GM18520 (cell line): ENCODE measurements around the gene LDLRAD4.

ENCODE experiments used
- ATAC-seq: cut with Tn5 transposase; IDR thresholded peaks from one replicate; pipeline ENCODE4 v1.9.1; 2021; ENCODE audit not compliant: unreplicated experiment

Gene LDLRAD4

GRCh38 chr18:13420969-13421686, 202.6 kb downstream of the LDLRAD4 start:
- no peak for ATAC-seq

- ATAC-seq = no peak
Measured at GRCh38 chr18:13422541-13423147, 204.1 kb downstream of the LDLRAD4 start.

- ATAC-seq = no peak
Measured at GRCh38 chr18:13423352-13423751, 204.8 kb downstream of the LDLRAD4 start.

- ATAC-seq = no peak
Measured at GRCh38 chr18:13424363-13424762, 205.8 kb downstream of the LDLRAD4 start.

GRCh38 chr18:13425357-13426091, 207.0 kb downstream of the LDLRAD4 start:
- no peak for ATAC-seq

- ATAC-seq = no peak
Measured at GRCh38 chr18:13427354-13427753, 208.8 kb downstream of the LDLRAD4 start.

GRCh38 chr18:13428319-13428718, 209.8 kb downstream of the LDLRAD4 start:
- ATAC-seq = no peak

- no peak for ATAC-seq
Measured at GRCh38 chr18:13429016-13429415, 210.5 kb downstream of the LDLRAD4 start.

GRCh38 chr18:13429884-13430510, 211.4 kb downstream of the LDLRAD4 start:
- ATAC-seq = no peak

GRCh38 chr18:13430663-13431062, 212.1 kb downstream of the LDLRAD4 start:
- no peak for ATAC-seq

- ATAC-seq = no peak
Measured at GRCh38 chr18:13431886-13432285, 213.3 kb downstream of the LDLRAD4 start.

- ATAC-seq = no peak
Measured at GRCh38 chr18:13433125-13433524, 214.6 kb downstream of the LDLRAD4 start.

GRCh38 chr18:13433685-13434084, 215.1 kb downstream of the LDLRAD4 start:
- ATAC-seq = no peak

GRCh38 chr18:13434854-13435253, 216.3 kb downstream of the LDLRAD4 start:
- ATAC-seq = no peak

GRCh38 chr18:13435586-13436333, 217.2 kb downstream of the LDLRAD4 start:
- no peak for ATAC-seq

GRCh38 chr18:13436576-13436975, 218.0 kb downstream of the LDLRAD4 start:
- no peak for ATAC-seq

- ATAC-seq = no peak
Measured at GRCh38 chr18:13437034-13437433, 218.5 kb downstream of the LDLRAD4 start.

GRCh38 chr18:13437796-13438506, 219.4 kb downstream of the LDLRAD4 start:
- no peak for ATAC-seq

GRCh38 chr18:13438507-13439056, 220.0 kb downstream of the LDLRAD4 start:
- ATAC-seq = no peak

- ATAC-seq = no peak
Measured at GRCh38 chr18:13439461-13439860, 220.9 kb downstream of the LDLRAD4 start.
